AML-193 (cell line): ENCODE data around the gene TNPO1.
"Not testable (repeated sequence)": the region's sequence is repeated elsewhere in the genome, so short reads cannot be mapped to it uniquely, and the experiment has no call there.

ENCODE experiments used
- DNase-seq, 2 experiments: peaks; one replicate each; lab custom pipeline; 2025; lab: John Stamatoyannopoulos, UW

The TNPO1 gene

DNA sequence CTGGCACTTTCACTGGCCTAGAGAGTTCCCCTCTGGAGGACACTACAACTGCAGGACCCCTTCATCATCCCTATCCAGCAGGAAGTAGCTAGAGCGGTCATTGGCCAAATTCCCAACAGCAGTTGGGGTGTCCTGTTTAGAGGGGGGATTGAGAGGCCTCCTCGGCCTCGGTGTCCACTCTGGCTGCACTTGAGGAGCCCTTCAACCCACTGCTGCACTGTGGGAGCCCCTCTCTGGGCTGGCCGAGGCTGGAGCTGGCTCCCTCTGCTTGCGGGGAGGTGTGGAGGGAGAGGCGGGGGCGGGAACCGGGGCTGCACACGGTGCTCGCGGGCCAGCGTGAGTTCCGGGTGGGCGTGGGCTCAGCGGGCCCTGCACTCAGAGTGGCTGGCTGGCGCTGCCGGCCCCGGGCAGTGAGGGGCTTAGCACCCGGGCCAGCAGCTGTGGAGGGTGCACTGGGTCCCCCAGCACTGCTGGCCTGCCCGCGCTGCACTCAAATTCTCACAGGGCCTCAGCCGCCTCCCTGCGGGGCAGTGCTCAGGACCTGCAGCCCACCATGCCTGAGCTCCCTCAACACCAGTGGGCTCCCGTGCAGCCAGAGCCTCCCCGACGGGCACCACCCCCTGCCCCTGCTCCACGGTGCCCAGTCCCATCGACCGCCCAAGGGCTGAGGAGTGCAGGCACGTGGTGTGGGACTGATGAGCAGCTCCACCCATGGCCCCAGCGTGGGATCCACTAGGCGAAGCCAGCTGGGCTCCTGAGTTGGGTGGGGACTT, 118.7 kb downstream of the TNPO1 start:
- not testable (repeated sequence) for DNase-seq

DNA sequence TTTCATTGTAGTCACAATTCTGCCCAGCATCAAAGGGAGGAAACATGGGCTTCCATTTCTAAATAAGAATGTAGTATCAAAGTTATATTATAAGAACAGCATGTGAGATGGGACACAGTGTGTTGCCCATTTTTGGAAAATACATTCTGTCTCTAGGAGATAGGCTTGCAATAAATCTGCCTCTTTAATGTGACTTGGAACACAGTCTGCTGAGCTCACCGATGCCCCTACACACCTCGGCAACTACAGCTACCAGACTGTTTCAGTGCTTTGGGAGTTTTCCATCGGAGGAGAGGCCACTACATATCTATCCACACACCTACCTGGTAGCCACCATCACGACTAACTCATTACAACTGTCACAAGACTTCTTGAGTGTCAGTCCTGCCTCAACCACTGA, 120.4 kb downstream of the TNPO1 start:
- no peak for DNase-seq

DNA sequence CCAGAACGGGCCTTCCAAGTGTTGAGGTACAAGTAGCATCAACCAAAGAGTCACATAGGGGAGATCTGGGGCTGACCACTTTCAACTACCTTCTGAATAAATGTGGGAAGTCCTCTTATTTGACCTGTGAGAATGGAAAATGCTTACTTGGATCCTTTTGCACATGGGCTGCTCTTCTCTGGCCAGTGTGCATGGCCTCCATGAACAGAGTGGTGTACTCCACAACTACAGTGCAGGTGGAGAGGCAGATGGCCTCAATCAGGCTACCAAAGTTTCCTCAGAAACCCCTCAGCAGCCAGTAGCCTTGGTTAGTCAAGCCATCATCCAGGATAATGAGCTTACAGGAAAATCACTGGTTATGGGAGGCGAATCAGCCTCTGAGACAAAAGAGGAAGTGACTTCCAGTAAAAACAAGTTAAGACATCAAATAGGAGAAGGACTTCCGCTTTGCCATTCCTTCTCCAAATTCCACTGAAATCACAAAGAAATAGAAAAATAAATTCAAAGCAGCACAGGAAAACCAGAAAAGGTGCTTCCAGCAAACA, 121.1 kb downstream of the TNPO1 start:
- DNase-seq, result peak in 1 of 2 experiments; percentile 6

DNA sequence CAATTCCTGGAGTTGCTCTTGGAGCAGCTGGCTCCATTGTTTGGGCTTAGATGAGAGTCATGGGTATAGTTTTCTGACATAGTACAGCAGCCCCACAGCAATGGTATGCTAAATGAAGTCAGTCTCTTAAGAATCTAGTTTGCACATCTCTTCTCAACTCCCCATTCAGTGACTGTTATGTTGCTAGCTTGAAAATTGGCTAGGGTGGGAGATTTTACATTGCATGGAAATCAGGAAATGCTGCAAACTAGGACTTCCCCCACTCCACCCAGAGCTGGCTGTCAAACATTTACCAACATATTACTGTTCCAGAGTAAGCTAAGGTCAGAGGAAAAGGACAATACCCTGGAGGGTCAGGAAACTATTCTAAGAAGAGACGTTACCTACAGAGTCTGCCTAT, 121.7 kb downstream of the TNPO1 start:
- no peak for DNase-seq

DNA sequence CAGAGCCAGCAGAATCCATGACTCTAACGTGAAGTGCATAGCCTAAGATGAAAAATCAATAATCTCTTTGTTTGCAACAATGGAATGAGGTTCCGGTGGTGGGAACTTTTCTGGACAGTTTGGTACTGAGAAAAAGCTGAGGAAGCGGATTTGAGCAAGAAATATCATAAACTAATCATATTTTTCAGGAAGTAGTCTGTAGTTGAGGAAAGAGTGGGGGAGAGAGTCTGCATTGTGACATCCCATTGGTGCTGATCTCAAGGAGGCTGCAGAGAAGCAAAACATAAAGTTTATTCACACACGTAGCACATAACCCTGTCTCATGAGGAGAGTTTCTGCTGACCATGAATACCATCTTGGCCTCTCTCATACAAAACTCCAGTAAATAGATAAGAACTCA, 123.6 kb downstream of the TNPO1 start:
- peak; percentile 2 to 11 for DNase-seq

DNA sequence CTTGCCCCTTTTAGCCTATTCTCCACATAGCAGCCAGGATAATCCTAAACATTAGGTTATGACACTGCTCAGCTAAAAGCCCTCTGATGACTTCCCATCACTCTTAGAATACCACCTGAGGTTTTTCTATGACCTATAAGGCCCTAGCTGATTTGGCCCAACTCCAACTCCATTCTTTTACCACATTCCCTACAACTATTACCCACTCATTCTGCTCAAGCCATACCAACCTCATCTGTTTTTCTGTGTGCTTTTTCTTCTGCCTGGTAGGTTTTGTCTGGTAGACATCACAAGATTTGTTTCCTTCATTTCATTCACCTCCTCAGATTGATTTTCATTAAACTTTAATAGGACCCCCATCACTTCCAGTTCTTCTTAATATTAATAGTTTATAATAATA, 126.8 kb downstream of the TNPO1 start:
- no peak for DNase-seq

DNA sequence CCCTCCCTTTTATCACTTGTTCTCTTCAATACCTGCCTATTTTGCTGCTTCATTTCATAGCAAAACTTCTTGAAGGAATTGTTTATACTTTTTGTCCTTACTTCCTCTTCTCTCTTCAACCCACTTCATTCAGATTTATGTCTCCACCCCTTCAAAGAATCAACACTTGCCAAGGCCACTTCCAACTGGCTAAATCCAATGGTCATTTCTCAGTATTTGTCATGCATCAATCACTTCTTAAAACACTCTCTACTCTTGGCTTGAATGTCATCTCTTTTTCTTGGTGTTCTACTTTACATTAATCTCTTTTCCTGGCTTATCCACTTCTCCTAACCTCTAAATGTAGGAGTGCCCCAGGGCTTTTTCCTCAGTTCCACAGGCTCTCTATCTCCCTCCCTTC, 131.0 kb downstream of the TNPO1 start:
- no peak for DNase-seq

DNA sequence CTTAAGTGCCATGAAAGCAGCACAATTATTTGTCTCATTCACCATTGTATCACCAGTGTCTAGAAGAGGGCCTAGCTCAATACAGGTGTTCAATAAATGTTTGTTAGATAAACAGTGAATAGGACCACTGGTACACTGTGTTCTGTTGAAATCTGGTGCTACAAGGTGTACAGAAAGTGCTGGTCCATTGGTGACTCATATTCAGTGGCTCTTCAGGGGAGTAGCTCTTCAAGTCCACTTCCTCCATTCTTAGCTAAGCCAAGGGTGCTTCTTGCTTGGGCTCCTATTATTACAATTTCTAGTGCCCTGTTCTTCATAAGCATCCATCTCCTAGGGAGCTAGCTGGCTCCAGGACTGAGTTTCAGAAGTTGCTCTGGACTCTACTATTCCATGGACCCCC, 133.0 kb downstream of the TNPO1 start:
- no peak for DNase-seq

DNA sequence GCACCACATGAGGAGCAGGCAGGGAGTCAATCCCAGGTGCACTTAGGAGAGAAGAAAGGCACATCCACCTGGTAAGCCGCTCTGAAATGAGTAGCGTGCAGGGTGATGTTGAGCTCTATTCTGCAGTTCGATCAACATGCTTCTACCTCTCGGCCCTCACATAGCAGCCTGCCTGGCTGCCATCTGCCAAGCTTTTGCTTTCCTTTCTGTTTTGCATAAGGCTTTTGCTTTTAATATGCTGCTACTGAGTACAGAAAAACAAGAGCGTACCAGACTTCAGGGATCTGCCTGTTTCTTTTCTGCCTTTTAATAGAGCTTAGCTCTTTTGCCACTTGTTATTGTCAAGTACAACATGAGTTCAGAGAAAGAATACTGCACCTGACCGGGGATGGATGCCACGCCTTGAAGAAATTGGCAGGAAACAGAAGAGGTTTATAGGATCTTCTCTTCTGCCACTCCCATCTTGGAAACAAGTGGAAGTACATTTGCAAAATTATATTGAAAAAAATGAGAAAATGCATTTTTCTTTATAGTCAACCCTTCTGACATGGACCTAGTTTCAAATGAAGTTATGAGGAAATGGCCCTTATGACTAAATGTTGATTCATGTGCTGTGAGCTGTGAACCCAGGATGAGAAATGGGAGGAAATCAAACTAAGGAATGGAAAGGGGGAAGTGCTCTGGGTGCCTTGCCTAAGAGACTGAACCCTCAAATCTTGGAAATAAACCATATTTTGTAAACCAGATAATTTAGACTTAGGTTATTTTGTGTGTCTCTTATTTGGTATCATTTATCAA, 135.4 kb downstream of the TNPO1 start:
- peak in 1 of 2 experiments; percentile 9 for DNase-seq

DNA sequence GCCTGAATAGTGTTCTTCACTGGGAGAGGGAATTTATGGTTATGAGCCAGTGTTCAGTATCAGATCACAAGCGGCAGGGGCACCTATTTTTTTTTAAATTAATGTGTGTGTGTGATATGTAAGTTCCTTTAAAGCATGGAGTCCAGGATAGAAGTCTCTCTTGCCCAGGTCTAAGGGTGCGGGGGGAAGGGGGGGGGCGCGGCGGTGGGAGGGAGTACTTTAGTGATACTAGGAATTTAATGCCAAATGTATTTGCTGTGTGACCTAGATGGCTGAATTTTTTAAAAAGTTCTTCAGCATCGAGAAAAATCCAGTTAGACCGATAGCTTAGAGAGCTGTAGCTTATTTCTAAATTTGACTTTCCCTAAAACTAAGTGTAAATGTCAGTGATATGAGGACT, 137.9 kb downstream of the TNPO1 start:
- DNase-seq, result no peak

DNA sequence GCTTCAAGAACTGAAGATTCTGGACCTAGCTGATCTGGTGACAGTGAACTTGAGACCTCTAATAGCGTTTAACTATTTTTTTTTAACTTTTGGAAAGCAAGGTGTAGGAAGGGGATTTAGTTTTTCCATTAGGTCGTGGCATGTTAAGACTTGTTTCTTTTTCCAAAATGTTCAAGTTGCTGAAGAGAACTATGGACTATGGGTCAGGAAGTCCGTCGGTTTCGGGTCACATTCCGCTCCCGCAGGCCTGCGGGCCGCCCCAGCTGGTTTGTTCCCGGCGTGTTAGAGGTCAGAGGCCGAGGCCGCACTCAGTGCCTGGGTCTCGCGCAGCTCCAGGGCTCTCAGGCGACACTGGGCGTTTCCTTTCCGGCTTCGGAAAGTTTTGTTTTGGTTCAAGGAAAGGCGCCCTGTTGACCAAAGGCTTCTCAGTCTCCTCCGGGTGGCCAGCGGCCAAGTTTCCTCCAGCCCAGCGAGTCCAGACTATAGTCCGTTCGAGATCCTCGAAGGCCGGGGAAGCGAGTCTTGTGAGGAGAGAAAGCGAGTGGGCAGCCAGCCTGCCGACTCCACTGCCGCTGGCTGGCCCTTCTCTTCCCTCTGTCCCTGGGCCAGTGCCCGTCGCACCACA, 138.8 kb downstream of the TNPO1 start:
- DNase-seq, result no peak

DNA sequence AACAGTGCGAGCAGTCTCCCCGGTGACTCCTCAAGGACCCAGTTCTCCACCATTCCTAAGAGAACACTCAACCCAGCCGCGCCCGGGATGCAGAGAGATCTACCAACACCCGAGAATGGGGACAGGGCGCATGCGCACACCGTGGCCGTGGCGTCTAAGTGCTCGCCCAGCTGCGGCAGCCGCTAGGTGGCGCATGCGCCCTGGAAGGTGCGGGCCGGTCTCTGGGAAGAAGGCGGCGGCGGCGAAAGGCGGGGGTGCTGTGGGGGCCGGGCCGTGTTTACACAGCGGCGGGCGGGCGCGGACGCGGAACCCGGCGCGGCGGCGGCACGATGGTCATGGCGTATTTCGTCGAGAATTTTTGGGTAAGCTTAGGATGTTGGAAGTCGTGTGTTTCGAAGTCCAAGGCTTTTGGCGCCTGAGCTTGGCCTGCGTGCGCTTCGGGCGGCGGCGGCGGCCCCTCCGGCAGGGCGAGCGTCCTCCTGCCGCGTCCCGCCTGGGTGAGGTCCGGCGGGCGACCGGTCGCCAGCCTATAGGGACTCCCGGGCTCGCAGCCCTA, 139.4 kb downstream of the TNPO1 start, which contains the start of gene FCHO2:
TSS of gene FCHO2 (plus strand) at position 274 of the 556 bp plus-strand sequence. CDS start at position 330, 56 bp downstream.
- peak; percentile 81 to 83 for DNase-seq

DNA sequence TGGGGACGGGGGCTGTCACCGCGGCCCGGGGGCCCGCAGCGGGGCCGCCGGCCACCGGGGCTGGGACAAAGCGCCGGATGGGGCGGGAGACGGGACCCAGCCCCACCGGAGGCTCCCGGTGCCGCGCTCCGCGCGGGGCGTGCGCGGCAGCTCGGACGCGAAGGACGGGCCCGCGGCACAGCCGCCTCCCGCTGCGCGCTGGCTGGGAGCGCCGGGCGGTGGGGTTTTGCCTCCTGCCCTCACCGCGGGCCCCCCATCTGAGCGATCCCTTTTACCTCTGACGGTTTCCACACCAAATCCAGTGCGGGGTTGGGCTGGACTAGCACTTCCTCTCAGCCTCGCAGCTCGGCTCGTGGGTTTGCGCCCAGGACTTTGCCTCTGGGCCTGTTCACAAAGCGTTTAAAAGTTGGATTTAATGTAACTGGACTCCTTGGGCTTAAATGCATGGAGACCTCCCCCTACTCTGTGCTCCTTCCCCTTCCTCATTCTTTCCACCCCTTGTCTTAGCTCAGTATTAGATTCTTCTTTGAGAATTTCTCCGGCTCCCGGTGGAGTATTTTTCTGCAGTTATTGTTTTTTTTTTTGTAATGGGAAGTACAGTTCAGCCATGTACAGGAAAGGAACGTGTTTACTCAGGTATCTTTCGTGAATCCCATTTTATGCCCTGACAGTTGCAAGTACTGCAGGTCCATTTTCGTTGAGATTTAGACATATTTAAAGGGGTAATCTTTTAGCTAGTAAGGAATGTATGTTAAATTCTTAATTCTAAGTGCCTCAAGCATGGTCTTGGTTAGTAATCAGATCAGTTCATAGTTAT, 140.1 kb downstream of the TNPO1 start:
- DNase-seq, result peak; percentile 28 to 54

DNA sequence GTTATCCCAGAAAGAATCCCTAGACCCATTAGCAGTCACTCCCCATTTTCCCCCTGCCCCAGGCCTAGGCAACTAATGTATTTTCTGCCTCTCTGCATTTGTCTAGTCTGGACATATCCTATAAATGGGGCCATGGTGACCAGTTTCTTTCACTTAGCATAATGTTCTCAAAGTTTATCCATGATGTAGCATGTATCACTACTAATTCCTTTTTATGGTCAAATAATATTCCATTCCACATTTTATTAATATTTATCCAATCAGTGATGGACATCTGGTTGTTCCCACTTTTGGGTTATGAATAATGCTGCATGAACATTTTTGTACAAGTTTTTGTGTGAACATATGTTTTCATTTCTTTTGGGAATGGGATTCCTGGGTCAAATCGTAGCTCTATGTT, 140.9 kb downstream of the TNPO1 start:
- no peak for DNase-seq

DNA sequence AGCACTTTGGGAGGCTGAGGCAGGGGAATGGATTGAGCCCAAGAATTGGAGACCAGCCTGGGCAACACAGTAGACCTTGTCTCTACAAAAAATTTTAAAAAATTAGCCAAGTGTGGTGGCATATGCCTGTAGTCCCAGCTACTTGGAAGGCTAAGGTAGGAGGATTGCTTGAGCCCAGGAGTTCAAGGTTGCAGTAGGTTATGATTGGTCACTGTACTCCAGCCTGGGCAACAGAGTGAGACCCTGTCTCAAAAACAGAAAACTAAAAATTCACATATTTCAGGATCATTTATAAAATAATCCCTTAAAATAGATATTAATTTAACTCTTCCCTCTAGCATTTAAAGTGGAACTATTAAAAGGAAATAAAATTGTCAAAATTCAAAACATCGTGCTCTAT, 142.8 kb downstream of the TNPO1 start:
- no peak for DNase-seq
